GM18507 (cell line): ENCODE measurements around the gene GRIA3.
A peak's percentile ranks its signal among the peaks of the same experiment; 100 is the strongest.

Source experiments
- DNase-seq: peaks from one replicate; pipeline ENCODE4 v3.0.0; 2011; ENCODE audit warnings: low read depth; ENCODE audit not compliant: insufficient read length; ENCODE audit errors: extremely low spot score
- FAIRE-seq: peaks from 2 replicates; lab custom pipeline; 2011; peaks lifted over from hg19 to GRCh38; lab: Jason Lieb, UNC

GRIA3 gene

DNA sequence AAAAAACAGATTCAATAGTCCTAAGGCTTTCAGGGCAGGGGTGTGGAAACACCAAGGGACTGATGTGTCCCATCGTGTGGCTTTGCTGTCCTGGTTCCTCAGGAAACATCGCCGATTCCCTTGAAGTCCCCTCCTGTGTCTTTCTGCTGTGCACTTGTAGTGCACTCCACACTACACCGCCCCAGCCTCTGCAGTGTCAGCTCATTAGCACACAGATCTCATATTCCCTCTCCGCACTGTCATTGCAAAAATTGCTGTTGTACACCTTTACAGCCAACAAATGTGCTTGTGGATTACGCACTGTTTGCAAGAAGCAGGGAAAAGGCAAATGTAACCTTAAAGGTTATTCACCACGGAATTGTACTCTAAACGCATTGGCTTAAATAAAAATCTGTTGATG is 5.3 kb downstream of the GRIA3 start:
- FAIRE-seq, result no peak
- no peak for DNase-seq

DNA sequence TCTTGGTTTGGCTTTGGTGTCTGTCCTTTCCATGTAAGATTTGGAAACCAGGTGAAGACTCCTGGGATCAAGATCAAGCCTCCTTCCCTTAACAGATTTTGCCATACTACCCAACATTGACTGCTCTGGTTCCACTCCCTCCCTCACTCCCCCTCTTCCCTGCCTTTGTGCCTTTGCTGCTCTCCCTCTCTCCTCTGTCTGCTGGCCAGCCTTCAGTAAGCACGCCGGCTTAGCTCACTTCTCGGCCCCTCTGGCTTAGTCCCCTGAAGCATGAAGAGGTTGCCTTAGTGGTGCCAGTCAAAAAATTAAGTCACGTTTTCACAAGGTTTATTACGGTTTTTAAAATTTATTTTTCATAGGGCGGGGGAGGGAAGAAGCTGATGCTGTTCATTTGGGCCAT is 6.0 kb downstream of the GRIA3 start:
- no peak for FAIRE-seq
- DNase-seq, result no peak

DNA sequence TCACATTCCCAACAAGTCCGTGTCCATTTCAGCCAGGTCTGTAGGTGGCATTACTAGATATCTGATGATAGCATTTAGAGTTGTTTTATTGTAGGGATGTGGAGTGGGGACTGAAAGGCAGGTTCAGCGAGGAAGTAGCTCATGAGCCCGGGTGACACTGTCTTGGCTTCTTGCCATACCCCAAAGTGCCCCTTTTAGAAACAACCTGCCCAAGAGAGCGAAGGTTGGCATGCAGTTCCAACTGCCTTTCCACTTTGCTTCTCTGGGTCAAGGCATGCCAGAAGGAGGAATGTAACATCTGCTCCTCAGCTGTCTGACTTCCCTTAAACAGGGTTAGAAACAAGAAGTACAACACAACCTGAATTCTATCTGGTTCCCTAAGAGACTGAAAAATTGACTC is 9.0 kb downstream of the GRIA3 start:
- DNase-seq (no peak), FAIRE-seq (no peak)

DNA sequence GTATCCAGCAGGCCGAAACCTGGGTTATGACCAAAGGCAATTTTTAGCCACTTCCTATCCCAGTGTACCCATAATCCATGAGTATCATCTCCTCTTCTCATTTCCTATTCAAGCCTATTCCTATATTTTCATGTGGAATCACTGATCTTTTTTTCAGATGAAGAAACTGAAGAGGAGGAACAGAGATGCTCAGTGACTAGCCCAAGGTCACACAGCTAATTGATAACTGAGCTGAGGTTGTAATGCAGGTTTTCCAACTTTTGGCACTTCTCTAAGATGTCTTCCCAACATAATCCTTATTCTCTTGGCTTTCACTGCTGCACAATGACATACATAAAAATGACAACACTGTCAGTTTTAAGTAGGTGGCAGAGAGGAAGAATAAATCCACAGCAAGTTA is 15.3 kb downstream of the GRIA3 start:
- FAIRE-seq, result no peak
- DNase-seq, result no peak

DNA sequence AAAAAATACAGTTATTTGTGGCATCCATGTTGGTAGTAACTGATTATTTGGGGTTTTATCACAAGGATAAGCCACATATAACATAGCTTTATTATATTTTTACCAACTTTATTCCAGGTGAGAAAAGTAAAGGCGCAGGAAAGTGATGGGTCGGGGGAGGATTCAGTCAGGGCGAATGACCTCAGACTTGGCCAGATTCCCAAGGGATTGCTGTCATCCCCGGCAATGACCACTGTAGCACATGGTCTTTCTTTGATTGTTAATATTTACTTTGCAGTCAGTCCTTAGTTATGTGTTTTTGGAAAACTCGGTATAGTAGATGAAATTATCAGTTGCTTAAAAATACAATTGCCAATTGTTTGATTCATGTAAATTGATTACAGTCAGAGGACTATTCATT is 17.6 kb downstream of the GRIA3 start:
- FAIRE-seq (no peak), DNase-seq (no peak)

DNA sequence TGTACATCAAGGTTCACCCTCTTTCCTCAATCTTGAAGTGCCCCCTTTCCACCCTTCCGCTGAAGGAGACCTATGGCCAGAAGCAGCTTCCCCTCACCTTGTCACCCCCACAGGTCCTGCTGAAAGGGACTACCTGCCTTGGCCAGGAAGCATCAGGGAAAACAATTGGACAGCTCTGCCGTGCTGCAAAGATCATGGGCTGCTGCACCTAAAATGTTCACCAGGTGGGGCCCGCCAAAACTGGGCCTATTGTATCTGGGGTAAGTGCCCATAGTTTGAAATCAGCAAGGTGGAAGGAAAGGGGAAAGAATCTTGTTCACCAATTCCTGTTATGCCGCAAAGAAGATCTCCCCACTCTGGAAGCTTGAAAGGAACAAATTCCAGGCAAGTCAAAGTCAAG is 18.4 kb downstream of the GRIA3 start:
- DNase-seq (no peak), FAIRE-seq (no peak)

DNA sequence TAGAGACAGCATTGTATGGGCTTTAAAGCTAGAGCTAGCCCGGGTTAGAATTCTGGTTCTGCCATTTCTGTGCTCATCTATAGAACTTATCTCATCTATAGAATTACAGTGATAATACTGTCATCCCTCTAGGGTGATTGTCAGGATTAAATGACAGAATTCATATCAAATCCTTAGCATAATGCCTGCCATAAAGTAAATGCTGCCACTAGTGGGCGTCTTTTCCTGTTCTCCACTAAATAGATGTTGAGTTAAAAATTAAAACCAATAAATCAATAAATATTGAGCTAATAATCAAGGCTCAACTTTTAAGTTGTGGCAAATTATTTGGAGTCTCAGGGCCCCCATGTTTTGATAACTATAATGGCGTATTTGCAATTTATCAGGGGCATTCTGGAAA is 19.7 kb downstream of the GRIA3 start:
- no peak for FAIRE-seq
- DNase-seq, result no peak

DNA sequence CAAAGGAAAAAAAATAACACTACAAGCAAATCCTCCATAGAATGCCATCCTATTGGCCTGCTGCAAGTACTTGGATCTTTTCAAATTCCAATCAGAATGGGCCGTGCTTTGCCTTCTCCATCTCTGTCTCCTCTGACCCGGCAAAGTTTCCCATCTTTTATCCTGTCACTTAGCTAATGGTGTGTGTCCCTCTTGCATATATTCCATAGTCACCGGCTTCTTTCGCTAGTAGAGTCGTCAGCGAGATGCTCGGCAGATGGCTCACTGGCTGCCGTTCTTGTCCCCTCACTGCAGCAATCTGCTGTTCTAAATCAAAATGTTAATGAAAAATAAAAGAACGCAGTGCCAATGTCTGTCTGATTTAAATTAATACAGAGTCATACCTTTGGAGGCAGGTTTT is 22.1 kb downstream of the GRIA3 start:
- no peak for DNase-seq

DNA sequence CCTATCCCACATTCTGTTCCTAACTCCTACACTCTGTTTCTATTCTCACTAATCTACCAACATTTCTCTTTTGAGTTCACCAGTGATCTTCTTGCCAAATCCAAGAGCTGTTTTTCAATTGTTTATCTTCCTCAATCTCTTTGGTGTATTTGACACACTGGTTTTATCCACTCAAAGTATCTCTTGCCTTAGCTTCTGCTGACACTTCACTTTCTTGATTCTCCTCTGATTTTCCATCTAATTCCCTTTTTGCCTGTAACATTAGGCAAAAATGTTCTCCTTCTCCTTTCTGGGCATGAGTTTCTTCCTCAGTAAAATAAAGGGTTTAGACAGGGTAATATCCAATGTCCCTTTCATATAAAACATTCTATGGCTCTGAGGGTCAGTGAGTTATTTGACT is 26.2 kb downstream of the GRIA3 start:
- FAIRE-seq, result no peak
- DNase-seq, result no peak

More for the DNA sequence above, 22.1 kb downstream of the GRIA3 start:
- no peak for FAIRE-seq

DNA sequence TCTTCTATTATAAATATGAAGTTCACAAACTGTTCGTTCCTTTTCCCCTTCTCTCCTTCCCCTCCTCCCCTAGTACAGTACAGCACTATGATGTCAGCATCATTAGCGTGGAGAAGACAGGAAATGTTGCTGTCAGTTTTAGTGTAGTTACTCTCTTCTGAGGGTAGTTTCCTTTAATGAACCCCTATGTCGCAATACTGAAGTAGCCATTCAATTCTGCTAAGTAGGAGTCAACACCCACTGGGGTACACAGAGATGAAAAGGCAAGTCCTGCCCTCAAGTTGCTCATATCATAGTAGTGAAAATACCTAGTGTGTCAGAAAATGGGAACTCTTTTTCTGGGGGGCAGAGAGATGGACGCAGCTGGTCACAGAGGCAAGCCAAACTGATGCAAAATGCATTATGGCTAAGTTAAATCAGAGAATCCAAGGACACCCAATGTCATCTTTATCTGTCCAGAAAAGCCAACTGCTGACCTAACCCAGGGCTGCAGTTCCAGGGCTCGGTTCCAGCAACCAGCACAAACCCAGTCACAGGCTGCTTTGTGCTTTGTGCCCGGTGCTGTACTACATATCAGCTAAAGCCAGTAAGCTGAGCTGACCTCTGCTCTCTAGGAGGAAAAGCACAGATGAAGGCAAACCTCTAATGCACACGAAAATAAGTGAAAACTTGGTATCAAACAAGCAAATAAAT is 31.5 kb downstream of the GRIA3 start:
- DNase-seq, result no peak
- no peak for FAIRE-seq

DNA sequence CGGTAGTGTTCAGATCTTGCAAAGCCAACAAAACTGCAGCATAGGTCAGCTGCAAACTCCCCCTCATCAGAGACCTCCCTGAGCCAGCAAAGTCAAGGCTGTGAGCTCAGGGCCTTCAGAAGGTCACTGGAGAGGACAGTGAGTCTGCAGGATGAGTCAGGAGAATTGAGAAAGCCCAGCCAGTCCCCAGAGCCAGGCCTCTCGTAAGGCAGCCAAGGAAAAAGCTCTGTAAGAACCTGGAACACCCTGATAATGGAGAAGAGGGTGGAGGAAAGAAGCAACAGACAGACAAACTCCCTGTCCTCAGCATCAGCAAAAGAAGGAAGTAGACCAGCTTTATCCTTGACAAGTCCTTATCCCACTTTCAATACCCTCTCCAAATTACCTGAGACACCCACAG is 33.0 kb downstream of the GRIA3 start:
- no peak for DNase-seq
- FAIRE-seq, result no peak

DNA sequence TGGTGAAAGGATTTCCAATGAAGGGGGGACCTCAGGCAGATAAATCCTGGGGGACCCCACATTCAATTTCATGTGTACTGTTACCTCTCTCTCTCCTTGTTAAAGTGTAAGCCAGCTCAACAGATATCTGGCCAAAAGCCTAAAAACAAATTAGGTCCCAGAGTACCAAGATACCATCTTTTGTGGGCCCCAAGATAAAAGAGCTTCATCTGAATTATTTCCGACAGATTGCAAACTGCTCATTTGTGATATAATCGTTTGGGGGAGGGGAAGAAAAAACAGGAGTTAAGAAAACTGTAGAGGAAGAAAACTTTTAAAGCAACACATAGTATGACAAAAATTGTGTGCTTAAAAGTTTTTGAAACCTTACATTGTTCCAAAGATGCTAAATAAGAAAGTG is 33.6 kb downstream of the GRIA3 start:
- DNase-seq, result no peak
- no peak for FAIRE-seq

DNA sequence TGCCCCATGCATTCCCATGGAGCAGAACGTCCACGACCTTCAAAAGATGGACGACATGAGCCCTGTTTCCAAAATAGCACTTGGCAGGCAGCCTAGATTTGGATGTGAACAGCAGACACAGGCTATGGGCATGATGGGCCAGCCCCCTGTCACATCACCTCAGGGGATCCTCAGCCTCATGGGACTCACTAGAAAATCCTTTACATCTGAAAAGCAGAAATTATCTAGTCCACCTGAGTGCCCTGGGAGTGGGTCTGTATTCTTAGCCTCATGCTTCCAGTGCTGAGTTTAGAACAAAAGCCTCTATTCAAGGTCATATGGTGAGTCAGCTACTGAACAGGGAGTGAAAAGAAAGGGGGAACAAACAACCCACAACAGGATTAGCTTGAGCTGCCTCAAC is 35.8 kb downstream of the GRIA3 start:
- FAIRE-seq, result no peak
- DNase-seq, result no peak

DNA sequence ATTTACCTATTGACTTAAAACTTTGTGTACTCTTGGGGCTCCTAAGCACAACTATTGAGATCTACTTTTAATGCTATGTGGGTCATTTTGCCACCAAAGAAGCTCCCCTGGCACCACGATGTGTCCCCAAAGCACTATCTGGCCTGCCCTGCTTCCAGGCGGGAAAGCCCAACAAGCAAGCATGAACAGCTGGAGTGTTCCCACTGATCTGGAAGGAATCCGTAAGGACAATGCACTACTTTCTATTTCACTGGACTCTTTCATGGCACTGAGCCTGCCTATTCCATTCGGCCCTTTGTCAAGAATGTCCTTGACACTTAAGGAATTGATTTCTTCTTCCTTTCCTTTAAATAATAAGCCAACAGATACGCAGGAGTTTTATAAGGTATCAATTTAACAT is 38.8 kb downstream of the GRIA3 start:
- FAIRE-seq, result no peak
- DNase-seq, result no peak

DNA sequence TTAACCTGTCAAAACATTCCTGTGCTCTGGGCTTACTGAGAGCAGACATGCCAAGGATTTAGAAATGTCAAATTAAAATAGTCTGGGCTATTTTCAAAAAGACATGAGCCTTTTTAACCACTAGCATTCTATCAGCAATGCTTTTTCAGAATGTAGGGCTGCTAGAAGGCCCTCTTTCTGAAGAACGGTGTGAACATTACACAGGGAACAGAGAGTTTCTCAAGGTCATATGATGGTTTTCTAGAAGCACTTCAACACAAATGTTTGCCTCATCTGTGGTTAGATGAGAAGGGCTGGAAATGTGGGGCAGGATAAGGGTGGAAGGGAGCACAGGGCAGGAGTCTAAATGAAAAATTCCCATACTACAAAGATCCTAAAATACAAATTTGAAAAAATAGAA is 39.3 kb downstream of the GRIA3 start:
- peak; percentile 62 for FAIRE-seq

DNA sequence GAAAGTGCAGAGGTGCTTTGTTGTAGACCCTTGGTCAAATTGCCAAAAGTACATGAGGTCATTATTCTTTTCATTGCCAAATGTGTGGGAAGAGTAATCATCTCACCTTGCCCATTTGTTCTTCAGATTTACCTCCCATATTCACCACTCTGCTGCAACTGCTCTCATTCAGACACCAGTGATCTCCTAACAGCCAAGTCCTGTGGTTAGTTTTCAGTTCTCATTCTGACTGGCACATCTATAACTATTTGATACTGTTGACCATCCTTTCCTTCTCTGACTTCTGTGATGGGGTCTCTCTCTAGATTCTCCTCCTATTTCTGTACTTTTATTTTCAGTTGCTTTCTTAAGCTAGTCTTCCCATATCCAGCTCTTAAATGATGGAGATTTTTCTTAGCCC is 39.8 kb downstream of the GRIA3 start:
- no peak for DNase-seq
- peak; percentile 89 for FAIRE-seq

More for the DNA sequence above, 39.3 kb downstream of the GRIA3 start:
- no peak for DNase-seq

DNA sequence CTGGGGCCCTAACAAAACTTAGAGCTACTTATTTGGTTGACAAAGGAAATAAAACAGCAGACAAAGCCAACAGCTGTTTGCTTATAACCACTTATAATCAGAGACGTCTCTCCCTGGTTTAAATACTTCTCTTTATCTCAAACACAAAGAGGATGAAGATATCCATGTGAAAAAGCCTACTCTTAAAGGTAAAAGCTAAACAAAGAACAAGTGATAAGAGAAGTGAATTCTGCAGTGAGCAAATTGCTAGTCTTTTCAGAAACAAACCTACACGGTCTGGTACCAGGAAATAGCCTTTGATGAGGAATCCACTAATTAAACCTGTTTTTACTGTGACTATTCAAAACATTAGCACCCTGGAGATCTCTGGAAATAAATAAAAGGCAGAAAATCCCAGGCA is 46.7 kb downstream of the GRIA3 start:
- DNase-seq, result no peak
- peak; percentile 9 for FAIRE-seq

DNA sequence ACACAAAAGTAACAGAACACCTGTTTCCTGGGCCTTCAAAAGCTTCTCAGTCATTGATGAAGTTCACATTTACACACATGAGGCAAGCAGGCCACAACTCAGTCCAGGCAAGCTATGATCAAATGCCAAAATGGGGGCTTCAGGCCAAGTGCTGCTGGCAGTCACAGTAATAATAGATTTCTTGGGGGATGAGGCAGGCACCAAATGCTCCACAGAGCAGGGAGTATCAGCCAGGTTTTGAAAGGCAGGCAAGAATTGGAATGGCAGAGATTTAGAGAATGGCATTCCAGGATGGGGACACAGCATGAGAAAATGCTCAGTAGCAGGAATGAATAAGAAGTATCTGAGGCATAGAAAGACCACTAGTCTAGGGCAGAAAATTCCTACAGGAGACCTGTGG is 52.8 kb downstream of the GRIA3 start:
- FAIRE-seq, result no peak
- no peak for DNase-seq

DNA sequence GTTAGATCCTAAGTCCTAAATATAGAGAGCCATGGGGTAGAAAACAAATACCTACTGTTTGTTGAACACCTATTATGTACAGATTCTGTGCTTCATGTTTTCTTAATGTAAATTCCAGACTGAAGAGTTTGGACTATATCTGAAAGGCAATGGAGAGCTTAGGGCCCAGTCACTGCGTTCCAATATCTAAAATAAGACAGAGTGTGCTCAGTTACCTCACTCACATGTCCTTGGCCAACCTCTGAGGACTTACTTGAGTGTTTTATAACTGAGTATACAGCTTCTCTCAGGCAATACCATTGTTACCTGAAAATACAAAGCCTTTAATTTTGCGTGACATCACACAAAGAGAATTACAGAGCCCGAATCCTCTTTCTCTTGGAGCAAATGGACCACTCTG is 53.2 kb downstream of the GRIA3 start:
- FAIRE-seq (no peak), DNase-seq (no peak)

DNA sequence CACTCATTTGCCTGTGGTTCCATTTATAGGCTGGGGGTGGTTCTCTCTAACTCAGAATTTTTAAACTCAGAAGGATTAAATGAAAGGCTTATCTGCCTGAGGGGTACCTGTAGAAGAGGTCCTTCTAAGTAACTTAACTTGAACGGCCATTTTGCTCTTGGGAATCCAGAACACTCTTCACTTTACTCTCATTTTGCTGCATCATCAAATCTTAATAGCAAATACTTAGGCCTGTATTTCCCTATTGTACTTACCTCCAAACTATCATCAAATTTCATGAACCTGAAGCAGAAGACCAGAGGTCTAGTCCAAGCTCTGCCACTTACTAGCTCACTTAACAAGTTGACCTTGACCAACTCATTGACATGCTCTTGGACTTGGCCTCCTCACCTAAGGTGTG is 70.4 kb downstream of the GRIA3 start:
- no peak for FAIRE-seq
- DNase-seq, result no peak

DNA sequence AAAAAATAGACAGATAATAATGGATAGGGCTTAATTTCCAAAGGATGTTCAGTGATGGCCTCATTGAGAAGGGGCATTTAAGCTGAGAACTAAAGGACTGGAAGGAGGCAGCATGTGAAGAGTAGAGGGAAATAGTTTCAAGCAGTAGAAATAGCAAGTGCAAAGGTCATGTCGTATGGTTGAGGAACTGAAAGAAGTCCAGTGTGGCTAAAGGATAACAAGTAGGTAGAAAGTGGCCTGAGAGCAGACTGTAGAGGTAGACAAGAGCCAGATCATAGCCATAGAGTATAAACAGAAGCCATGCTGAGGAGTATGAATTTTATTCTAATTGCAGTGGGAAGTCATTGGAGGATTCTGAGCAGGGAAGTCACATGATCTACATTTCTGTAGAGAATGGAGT is 72.3 kb downstream of the GRIA3 start:
- DNase-seq, result no peak
- FAIRE-seq, result peak; percentile 74

DNA sequence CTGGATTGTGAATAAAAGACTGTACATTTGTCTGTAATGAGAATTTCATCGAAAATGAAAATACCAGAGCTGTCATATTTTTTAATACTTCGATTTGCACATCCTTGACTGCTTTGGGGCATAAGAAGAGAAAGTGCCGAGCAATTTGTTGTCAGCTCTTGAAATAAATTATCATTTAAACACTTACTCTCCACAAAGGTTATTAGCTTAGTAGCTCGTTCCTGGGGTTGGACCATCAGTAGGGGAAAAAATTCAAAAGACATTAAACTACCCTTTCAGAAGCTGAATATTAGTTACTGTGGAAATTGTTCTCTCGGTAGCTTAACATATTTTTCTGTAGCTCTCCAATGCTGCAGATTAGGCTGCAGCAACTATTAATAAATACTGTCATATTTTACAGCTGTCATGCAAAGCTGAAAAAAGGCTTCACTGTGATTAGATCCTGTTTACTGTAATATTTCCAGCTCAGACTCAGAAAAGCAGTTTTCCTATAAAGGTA is 76.9 kb downstream of the GRIA3 start:
- DNase-seq, result no peak
- no peak for FAIRE-seq
